Measurements from ENCODE around the gene AP1S1. TPM values are rescaled to one million over a fixed set of nuclear protein-coding genes. Genes with fewer than 3 reads are reported as not detected.
"Not testable (repeated sequence)": the region's sequence is repeated elsewhere in the genome, so short reads cannot be mapped to it uniquely, and the experiment has no call there.

AP1S1 gene
- total RNA-seq, 4 donors from 2014 or later: 14.5 to 35.4 (median 22.7) TPM

GRCh38 chr7:101108961-101109360, 45.3 kb upstream of the AP1S1 start:
- TF ChIP-seq POLR2A (IDR thresholded peaks at IDR 0.05) (no peak), EP300 (IDR thresholded peaks at IDR 0.05) (no peak), CTCF (IDR thresholded peaks at IDR 0.05) (no peak)
- peaks cover 0 to 7% (median 0%) of the 10 kb centered on the region in 4 donors for H3K4me1 ChIP-seq
- no peak overlapping the region for H3K27ac ChIP-seq

GRCh38 chr7:101109368-101109767, 44.9 kb upstream of the AP1S1 start:
- Histone ChIP-seq H3K27me3 (no peaks in the 10 kb centered on the region), H3K9me3 (no peaks in the 10 kb centered on the region), H3K27ac (no peak overlapping the region), H3K4me3 (no peak overlapping the region), H3K4me1 (peaks cover 0 to 4% (median 0%) of the 10 kb centered on the region in 4 donors), H3K36me3 (no peaks in the 10 kb centered on the region)
- TF ChIP-seq POLR2A (IDR thresholded peaks at IDR 0.05) (no peak), EP300 (IDR thresholded peaks at IDR 0.05) (no peak), CTCF (IDR thresholded peaks at IDR 0.05) (no peak)
- WGBS, 2 donors: 83% methylated on average over 6 of the region's 6 CpGs
- DNase-seq (ENCODE audit: low spot score in 2 of 2): no peak

More at GRCh38 chr7:101108961-101109360, 45.3 kb upstream of the AP1S1 start:
- DNase-seq (ENCODE audit: low spot score in 2 of 2): no peak
- H3K36me3 ChIP-seq: no peaks in the 10 kb centered on the region
- H3K27me3 ChIP-seq: no peaks in the 10 kb centered on the region
- no peaks in the 10 kb centered on the region for H3K9me3 ChIP-seq
- WGBS, 2 donors: 78 to 81% methylated on average over 5 to 7 of the region's 7 CpGs
- H3K4me3 ChIP-seq: no peak overlapping the region

GRCh38 chr7:101111261-101111660, 43.0 kb upstream of the AP1S1 start:
- no peaks in the 10 kb centered on the region for H3K9me3 ChIP-seq
- 74 to 87% methylated on average over 4 to 5 of the region's 5 CpGs for WGBS, 2 donors
- peak overlapping the region in 1 of 4 donors; percentile 58 for H3K27ac ChIP-seq
- TF ChIP-seq POLR2A (IDR thresholded peaks at IDR 0.05) (no peak), CTCF (IDR thresholded peaks at IDR 0.05) (no peak), EP300 (IDR thresholded peaks at IDR 0.05) (no peak)
- no peak for DNase-seq (ENCODE audit: low spot score in 2 of 2)
- no peaks in the 10 kb centered on the region for H3K36me3 ChIP-seq
- peaks cover 0 to 4% (median 0%) of the 10 kb centered on the region in 4 donors for H3K4me1 ChIP-seq
- H3K27me3 ChIP-seq: no peaks in the 10 kb centered on the region
- H3K4me3 ChIP-seq: no peak overlapping the region

GRCh38 chr7:101112233-101112632, 42.0 kb upstream of the AP1S1 start:
- Histone ChIP-seq H3K27ac (peak overlapping the region in 2 of 4 donors; percentile 40 to 58), H3K4me1 (peaks cover 0 to 4% (median 0%) of the 10 kb centered on the region in 4 donors), H3K36me3 (no peaks in the 10 kb centered on the region), H3K9me3 (no peaks in the 10 kb centered on the region), H3K27me3 (no peaks in the 10 kb centered on the region), H3K4me3 (no peak overlapping the region)
- no peak for TF ChIP-seq POLR2A (IDR thresholded peaks at IDR 0.05)
- TF ChIP-seq CTCF (IDR thresholded peaks at IDR 0.05): no peak
- TF ChIP-seq EP300 (IDR thresholded peaks at IDR 0.05): peak; percentile 81 to 83
- WGBS, 2 donors: 50 to 53% methylated on average over 11 of the region's 11 CpGs
- DNase-seq (ENCODE audit: low spot score in 2 of 2): peak in 1 of 2 donors; percentile 17

GRCh38 chr7:101113140-101113539, 41.1 kb upstream of the AP1S1 start:
- H3K4me1 ChIP-seq; H3K4me3 ChIP-seq; H3K27me3 ChIP-seq; DNase-seq (ENCODE audit: low spot score in 2 of 2); H3K36me3 ChIP-seq; H3K27ac ChIP-seq; H3K9me3 ChIP-seq: not testable (repeated sequence)
- WGBS, 2 donors: 95 to 96% methylated on average over 7 of the region's 7 CpGs

- no peaks in the 10 kb centered on the region for H3K9me3 ChIP-seq
- no peak for DNase-seq (ENCODE audit: low spot score in 2 of 2)
- no peaks in the 10 kb centered on the region for H3K36me3 ChIP-seq
- no peak overlapping the region for H3K27ac ChIP-seq
- TF ChIP-seq EP300 (IDR thresholded peaks at IDR 0.05) (no peak), CTCF (IDR thresholded peaks at IDR 0.05) (no peak), POLR2A (IDR thresholded peaks at IDR 0.05) (no peak)
- H3K4me3 ChIP-seq: no peak overlapping the region
- no peaks in the 10 kb centered on the region for H3K27me3 ChIP-seq
- 86% methylated on average over 11 of the region's 11 CpGs for WGBS, 2 donors
- H3K4me1 ChIP-seq: peaks cover 0 to under 1% (median 0%) of the 10 kb centered on the region in 4 donors
These were observed 40.4 kb upstream of the AP1S1 start for GRCh38 chr7:101113836-101114235.

Data from tibial nerve (tissue), 4 donors.